Prostate gland (tissue), 2 donors: ENCODE results near the gene ZNF638. TPM values are rescaled to one million over a fixed set of nuclear protein-coding genes. Genes with fewer than 3 reads are reported as not detected.

Experiments
- DNase-seq: peaks from one replicate; pipeline ENCODE4 v3.0.0-alpha.2; 2019; ENCODE audit warnings: low spot score
- H3K27ac ChIP-seq, 2 donors: fragments of 200-600 bp; sonication (generic); 2 replicates each; pipeline ENCODE4 v1.5.1; 2017 to 2019
- H3K27me3 ChIP-seq: fragments of 200-600 bp; sonication (generic); replicated peaks from 2 replicates; pipeline ENCODE4 v1.5.1; 2019; ENCODE audit not compliant: insufficient read depth
- H3K36me3 ChIP-seq, 2 donors: fragments of 200-600 bp; sonication (generic); 1 replicate in 1 of 2; 2 replicates in 1 of 2; pipeline versions ENCODE4 v1.5.1 to v1.8.1; 2017 to 2019
- H3K4me1 ChIP-seq: fragments of 200-600 bp; sonication (generic); replicated peaks from 2 replicates; pipeline ENCODE4 v1.5.1; 2019
- H3K4me3 ChIP-seq, 2 donors: fragments of 200-600 bp; sonication (generic); 2 replicates each; pipeline ENCODE4 v1.5.1; 2017 to 2019
- H3K9me3 ChIP-seq: fragments of 200-600 bp; sonication (generic); 2 replicates; pipeline ENCODE4 v1.5.1; 2017
- POLR2A ChIP-seq: fragments of 450-650 bp; IDR thresholded peaks from one replicate; pipeline ENCODE4 v1.6.1; 2016; ENCODE audit warnings: antibody characterized with exemption, mild to moderate bottlenecking
- POLR2AphosphoS5 ChIP-seq: sonication (generic); formaldehyde crosslinking; IDR thresholded peaks from one replicate; pipeline ENCODE4 v1.6.1; 2017; ENCODE audit warnings: antibody characterized with exemption
- WGBS: methylation state at CpG from one replicate; pipeline ENCODE4 v1.1.5; 2018; 5-methylcytosine and 5-hydroxymethylcytosine counted together
- intact Hi-C: fragments of 100-400 bp; cut with DNase I; formaldehyde crosslinking; loops from one replicate; pipeline ENCODE4 v1.14.2; 2022
- total RNA-seq, 2 donors: library from RNA; depleted of rRNA; stranded (reverse); fragments of >200 nt; gene quantifications; one replicate each; pipeline ENCODE4 v1.1.0, GENCODE V29; 2016
- TF ChIP-seq, protein P1 (sequence below), 4 experiments: fragments of 200-600 bp in 2 of 4; fragments of 450-650 bp in 2 of 4; sonication (generic) in 2 of 4; IDR thresholded peaks; 1 replicate in 3 of 4; 2 replicates in 1 of 4; pipeline ENCODE4 v1.5.1; 2016 to 2019; ENCODE audit warnings: antibody characterized with exemption in 4 of 4, mild to moderate bottlenecking in 2 of 4, moderate library complexity in 2 of 4

Gene ZNF638
- total RNA-seq, 2 donors from 2014 or later = 137 to 164 TPM

DNA sequence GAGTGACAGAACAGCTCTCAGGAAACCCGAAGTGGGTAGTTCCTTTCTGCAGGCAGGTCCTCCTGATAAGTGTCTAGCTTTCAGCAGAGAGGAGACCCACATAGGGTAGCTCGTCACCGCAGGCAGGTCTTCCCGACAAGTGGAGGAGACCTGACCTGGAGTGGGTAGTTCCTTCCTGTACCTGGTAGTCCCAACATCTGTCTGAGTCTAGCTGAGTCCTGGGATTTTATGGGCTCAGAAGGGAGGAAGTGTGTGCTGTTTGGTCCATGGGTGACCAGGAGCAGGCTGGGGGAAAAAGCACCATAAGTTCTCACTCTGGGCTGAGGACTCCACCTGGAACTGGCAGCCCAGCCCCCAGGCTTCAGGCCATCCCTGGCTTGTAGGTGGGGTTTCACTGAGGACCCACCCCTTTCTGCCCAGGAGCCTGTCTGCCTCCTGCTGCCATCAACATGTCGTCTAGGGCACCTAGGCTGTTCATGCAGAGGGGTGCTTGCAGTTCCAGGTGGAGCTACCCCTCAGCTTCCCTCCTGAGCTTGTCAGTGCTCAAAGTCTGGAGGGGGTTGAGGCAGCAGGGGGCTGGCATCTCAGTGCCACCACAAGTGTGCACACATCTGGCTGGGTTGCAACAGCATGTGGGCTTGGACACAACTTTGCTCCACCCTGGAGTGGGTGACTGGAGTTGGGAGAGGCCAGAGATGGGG is 131.2 kb downstream of the ZNF638 start:
- DNase-seq = no peak
- no peaks in the 10 kb centered on the region for H3K36me3 ChIP-seq
- TF ChIP-seq, protein P1, sequence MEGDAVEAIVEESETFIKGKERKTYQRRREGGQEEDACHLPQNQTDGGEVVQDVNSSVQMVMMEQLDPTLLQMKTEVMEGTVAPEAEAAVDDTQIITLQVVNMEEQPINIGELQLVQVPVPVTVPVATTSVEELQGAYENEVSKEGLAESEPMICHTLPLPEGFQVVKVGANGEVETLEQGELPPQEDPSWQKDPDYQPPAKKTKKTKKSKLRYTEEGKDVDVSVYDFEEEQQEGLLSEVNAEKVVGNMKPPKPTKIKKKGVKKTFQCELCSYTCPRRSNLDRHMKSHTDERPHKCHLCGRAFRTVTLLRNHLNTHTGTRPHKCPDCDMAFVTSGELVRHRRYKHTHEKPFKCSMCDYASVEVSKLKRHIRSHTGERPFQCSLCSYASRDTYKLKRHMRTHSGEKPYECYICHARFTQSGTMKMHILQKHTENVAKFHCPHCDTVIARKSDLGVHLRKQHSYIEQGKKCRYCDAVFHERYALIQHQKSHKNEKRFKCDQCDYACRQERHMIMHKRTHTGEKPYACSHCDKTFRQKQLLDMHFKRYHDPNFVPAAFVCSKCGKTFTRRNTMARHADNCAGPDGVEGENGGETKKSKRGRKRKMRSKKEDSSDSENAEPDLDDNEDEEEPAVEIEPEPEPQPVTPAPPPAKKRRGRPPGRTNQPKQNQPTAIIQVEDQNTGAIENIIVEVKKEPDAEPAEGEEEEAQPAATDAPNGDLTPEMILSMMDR (IDR thresholded peaks at IDR 0.05) = no peak
- TF ChIP-seq POLR2AphosphoS5 (no peak), POLR2A (no peak)
- no peaks in the 10 kb centered on the region for H3K9me3 ChIP-seq
- H3K27me3 ChIP-seq = no peaks in the 10 kb centered on the region
- 92% methylated on average over 5 of the region's 5 CpGs for WGBS
- intact Hi-C loops = no loop called here
- H3K27ac ChIP-seq = no peak overlapping the region
- no peak overlapping the region for H3K4me3 ChIP-seq
- no peaks in the 10 kb centered on the region for H3K4me1 ChIP-seq

GRCh38 chr2:71463342-71463654 is 131.7 kb downstream of the ZNF638 start:
- no peak for TF ChIP-seq POLR2A
- no peak for TF ChIP-seq POLR2AphosphoS5
- Histone ChIP-seq H3K27ac (no peak overlapping the region), H3K4me3 (no peak overlapping the region), H3K4me1 (no peaks in the 10 kb centered on the region), H3K27me3 (no peaks in the 10 kb centered on the region), H3K36me3 (no peaks in the 10 kb centered on the region), H3K9me3 (no peaks in the 10 kb centered on the region)
- intact Hi-C loops = no loop called here
- DNase-seq = no peak
- 94% methylated on average over 5 of the region's 7 CpGs for WGBS

DNA sequence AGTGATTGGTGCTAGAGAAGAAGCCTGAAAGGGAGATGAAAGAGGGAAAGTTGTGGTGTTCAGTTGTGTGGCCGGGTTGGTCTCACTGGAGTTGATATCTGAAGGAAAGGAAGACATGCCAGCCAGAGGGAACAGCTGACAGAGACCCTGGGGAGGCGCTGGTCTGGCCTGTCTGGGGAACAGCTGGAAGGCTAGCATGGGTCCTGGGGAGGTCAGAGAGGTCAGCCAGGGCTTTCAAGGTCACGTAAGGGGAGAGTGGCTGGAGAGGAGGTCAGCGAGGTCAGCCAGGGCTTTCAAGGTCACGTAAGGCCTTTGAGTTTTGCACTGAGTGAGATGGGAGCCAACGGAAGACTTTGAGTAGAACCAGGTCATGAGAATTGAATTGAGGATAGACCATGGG is 132.8 kb downstream of the ZNF638 start:
- no peak for DNase-seq
- intact Hi-C loops = no loop called here
- no peaks in the 10 kb centered on the region for H3K9me3 ChIP-seq
- WGBS = 93% methylated on average over 6 of the region's 6 CpGs
- H3K36me3 ChIP-seq = no peaks in the 10 kb centered on the region
- no peak for TF ChIP-seq POLR2AphosphoS5
- no peak overlapping the region for H3K27ac ChIP-seq
- no peak overlapping the region for H3K4me3 ChIP-seq
- no peaks in the 10 kb centered on the region for H3K4me1 ChIP-seq
- H3K27me3 ChIP-seq = no peaks in the 10 kb centered on the region

GRCh38 chr2:71465356-71465755 is 133.8 kb downstream of the ZNF638 start:
- no peak overlapping the region for H3K4me3 ChIP-seq
- TF ChIP-seq POLR2A (no peak), POLR2AphosphoS5 (no peak)
- TF ChIP-seq, protein P1 (IDR thresholded peaks at IDR 0.05) = no peak
- intact Hi-C loops = no loop called here
- no peaks in the 10 kb centered on the region for H3K27me3 ChIP-seq
- H3K27ac ChIP-seq = no peak overlapping the region
- no peaks in the 10 kb centered on the region for H3K4me1 ChIP-seq
- no peaks in the 10 kb centered on the region for H3K36me3 ChIP-seq
- DNase-seq = no peak
- WGBS = 54% methylated on average over 11 of the region's 11 CpGs
- no peaks in the 10 kb centered on the region for H3K9me3 ChIP-seq

DNA sequence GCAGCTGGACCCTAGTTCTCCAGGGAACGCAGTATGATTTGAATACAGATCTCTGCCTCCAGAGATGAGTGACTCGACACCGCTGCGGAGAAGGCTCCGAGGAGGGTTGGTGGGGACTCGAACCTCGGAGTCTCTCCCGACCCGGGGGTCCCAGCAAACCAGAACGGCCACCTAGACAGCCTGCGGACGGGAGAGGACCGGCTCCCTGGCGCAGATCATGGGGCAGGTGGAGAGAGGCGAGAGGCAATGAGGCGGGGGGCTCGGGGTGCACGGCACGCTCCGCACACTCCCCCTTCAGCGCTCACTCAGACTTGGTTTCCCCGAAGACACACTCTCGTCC is 134.3 kb downstream of the ZNF638 start:
- 20% methylated on average over 23 of the region's 23 CpGs for WGBS
- intact Hi-C loops = no loop called here
- Histone ChIP-seq H3K4me3 (peak overlapping the region; percentile 41 to 43), H3K9me3 (no peaks in the 10 kb centered on the region), H3K4me1 (no peaks in the 10 kb centered on the region), H3K27ac (no peak overlapping the region), H3K36me3 (no peaks in the 10 kb centered on the region), H3K27me3 (no peaks in the 10 kb centered on the region)
- DNase-seq = no peak
- TF ChIP-seq POLR2A (no peak), POLR2AphosphoS5 (no peak)
- TF ChIP-seq, protein P1 (IDR thresholded peaks at IDR 0.05) = no peak
